T-helper 22 cell (primary cell): ENCODE data around the gene CD300C.
"Not testable (repeated sequence)": the region's sequence is repeated elsewhere in the genome, so short reads cannot be mapped to it uniquely, and the experiment has no call there.

Experiments used
- DNase-seq: peaks from one replicate; pipeline ENCODE4 v3.0.0-alpha.2; 2020; ENCODE audit warnings: low read depth

Gene CD300C

GRCh38 chr17:74561586-74561985 is 15.7 kb upstream of the CD300C start:
- DNase-seq, result no peak

GRCh38 chr17:74558882-74559519 is 13.1 kb upstream of the CD300C start:
- no peak for DNase-seq

GRCh38 chr17:74558402-74558801 is 12.5 kb upstream of the CD300C start:
- DNase-seq, result not testable (repeated sequence)

- no peak for DNase-seq
Observed at GRCh38 chr17:74555427-74555940, 9.6 kb upstream of the CD300C start.

- DNase-seq, result no peak
Observed at GRCh38 chr17:74554909-74555308, 9.0 kb upstream of the CD300C start.

- no peak for DNase-seq
Observed at GRCh38 chr17:74552037-74552436, 6.1 kb upstream of the CD300C start.

- DNase-seq, result no peak
Observed at GRCh38 chr17:74550602-74551001, 4.7 kb upstream of the CD300C start.

GRCh38 chr17:74549343-74549742 is 3.4 kb upstream of the CD300C start:
- no peak for DNase-seq

GRCh38 chr17:74547736-74548135 is 1.8 kb upstream of the CD300C start:
- no peak for DNase-seq

GRCh38 chr17:74547264-74547663 is 1.3 kb upstream of the CD300C start:
- DNase-seq, result no peak

GRCh38 chr17:74546586-74546985 is 671 bp upstream of the CD300C start:
- DNase-seq, result no peak

- DNase-seq, result no peak
Observed at GRCh38 chr17:74544991-74545842, 698 bp downstream of the CD300C start.

GRCh38 chr17:74543891-74544760 is 1.8 kb downstream of the CD300C start:
- DNase-seq, result no peak

GRCh38 chr17:74543406-74543805 is 2.5 kb downstream of the CD300C start:
- DNase-seq, result no peak

GRCh38 chr17:74542727-74543383 is 3.1 kb downstream of the CD300C start:
- no peak for DNase-seq

- DNase-seq, result no peak
Observed at GRCh38 chr17:74542166-74542565, 3.7 kb downstream of the CD300C start.

- DNase-seq, result no peak
Observed at GRCh38 chr17:74541176-74542111, 4.5 kb downstream of the CD300C start.

GRCh38 chr17:74539281-74539820 is 6.6 kb downstream of the CD300C start:
- no peak for DNase-seq

- no peak for DNase-seq
Observed at GRCh38 chr17:74536890-74537289, 9.0 kb downstream of the CD300C start.

GRCh38 chr17:74532115-74532514 is 13.8 kb downstream of the CD300C start:
- DNase-seq, result no peak
